Esophagus mucosa (tissue), 1 donor: ENCODE data around the gene PRDM16. TPM values are rescaled to one million over a fixed set of nuclear protein-coding genes. Genes with fewer than 3 reads are reported as not detected.
"Not testable (repeated sequence)": the region's sequence is repeated elsewhere in the genome, so short reads cannot be mapped to it uniquely, and the experiment has no call there.

Experiments
- ATAC-seq: fragments of 200-7000 bp; cut with Tn5 transposase; one replicate; pipeline ENCODE4 v1.9.1; 2020
- total RNA-seq: library from RNA; stranded (reverse); gene quantifications from one replicate; pipeline ENCODE4 v1.2.4, GENCODE V29; 2023
- donor health status: DM: yes; HTN: yes; CAD: no.

The PRDM16 gene
- total RNA-seq, 1 donor from 2014 or later: 0.44 TPM

DNA sequence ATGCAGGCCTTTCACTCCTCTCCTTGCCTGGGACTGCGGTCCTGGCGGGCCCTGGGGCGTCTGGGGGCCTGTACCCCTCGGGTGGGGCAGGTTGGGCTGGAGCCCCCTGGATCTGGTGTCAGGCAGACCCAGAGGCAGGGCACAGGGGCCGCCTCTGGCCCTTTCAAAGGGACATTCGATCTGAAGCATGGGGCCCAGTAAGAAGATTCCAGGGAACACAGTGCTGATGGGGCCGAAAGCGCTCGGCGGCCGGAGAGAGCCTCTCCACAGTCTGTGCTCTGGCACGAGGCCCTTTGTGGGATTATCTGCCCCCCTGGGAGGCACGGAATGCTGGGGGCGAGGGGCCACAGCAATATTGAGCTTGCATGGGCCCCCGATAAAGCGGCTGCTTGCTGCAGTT, 15.2 kb downstream of the PRDM16 start:
- no peak for ATAC-seq

DNA sequence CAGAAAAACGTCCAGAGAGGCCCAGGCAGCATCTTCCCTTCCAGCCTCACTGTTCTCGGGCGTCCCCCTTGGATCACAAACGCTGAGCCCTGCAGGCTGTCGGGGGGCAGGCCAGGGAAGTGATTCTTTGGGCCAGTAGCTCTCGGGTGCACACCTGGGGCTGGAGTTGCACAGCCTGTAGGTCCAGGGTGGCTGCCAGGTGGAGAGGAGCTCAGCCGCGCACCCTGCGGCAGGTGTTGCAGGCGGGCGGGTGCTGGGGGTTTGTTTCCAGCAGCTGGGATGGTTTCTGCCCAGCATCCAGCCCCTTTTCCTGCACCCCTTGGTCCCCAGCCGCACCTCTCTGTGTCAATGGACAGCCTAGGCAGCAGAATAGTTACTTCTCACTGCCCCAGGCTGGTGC, 15.7 kb downstream of the PRDM16 start:
- ATAC-seq: no peak

DNA sequence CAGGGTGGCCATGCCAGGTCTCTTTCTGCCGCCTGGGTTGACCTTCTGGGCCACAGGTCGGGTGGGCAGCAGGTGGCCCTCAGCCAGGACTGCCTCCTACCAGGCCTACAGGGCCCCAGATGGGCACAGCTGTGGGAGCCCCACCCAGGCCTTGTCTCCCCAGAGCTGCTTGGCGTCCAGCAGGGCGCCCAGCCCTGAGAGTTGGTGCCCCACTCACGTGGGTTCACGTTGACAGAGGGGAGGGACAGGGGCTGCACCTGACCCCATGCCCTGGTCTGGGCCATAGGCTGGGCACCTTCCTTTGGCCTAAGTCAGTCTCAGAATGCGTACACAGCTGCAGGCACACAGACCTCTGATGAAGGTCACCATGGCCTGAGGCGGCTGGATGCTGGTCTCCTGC, 16.7 kb downstream of the PRDM16 start:
- ATAC-seq: no peak

DNA sequence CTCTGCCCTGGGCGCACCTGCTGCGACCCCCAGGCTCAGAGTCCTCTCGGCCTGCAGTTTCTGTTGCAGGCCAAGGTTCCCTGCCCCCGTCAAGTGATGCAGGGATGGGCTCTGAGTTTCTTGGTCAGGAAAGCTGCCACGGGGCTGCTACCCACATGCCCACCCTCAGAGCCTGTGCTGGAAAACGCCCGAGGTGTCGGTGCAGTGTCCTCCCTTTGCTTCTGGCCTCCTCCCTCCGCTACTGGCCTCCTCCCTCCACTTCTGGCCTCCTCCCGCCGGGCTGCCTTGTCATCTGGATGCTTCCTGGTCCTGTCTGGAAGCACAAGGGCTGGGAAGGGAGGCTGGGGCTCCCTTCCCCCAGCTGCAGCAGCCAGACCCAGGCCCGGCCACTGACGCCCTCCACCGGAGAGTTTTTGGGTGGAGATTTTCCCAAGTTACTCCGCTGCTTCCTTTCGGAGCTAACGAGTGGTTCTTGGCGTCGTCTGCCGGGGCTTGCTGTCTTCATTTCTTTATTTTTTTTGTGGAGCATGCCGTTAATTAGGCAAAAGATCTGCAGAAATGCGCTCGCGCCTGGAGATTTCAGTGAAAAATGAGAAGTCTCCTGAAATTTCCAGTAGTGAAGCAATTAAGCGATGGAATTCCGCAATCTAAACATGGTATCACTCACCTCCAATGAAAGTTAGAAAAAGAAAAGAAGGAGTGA, 17.4 kb downstream of the PRDM16 start:
- no peak for ATAC-seq

DNA sequence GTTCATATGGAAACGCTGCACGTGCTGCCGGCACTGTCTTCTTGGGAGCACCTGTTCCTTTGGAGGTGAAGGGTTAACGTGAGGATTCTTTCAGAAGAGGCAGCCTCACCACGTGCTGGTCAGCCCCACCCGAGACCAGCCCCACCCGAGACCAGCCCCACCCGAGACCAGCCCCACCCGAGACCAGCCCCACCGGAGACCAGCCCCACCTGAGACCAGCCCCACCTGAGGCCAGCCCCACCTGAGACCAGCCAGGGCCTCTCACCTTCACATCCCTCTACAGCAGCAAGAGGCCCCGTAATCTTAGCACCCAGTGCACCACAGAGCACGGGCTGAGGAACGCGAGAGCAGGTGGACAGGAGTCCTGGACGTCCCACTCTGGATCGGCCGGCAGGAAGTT, 18.0 kb downstream of the PRDM16 start:
- ATAC-seq: no peak

DNA sequence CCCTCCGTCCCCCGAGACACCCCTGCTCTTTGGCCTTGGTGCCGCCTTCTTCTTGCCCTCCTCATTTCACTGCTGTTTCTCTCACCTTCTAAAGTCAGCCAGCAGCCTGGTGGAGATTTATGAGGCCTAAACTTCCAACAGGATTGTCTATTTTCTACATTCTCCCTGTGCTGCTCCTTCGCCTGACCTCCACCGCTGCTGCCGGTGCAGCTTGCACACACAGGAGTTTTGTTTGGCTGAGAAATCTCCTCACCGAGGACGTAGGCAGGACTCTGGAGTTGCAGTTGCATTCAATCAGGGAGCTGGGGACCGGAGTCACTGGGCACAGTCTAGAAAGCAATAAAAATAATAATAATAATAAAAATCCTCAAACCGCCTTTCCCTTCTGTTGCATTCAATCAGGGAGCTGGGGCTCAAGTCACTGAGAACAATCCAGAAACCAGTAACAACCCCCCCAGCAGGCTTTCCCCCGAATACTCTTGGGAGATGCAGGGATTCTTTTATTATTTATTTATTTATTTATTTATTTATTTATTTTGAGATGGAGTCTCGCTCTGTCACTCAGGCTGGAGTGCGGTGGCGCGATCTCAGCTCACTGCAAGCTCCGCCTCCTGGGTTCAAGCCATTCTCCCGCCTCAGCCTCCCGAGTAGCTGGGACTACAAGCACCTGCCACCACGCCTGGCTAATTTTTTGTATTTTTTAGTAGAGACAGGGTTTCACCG, 19.1 kb downstream of the PRDM16 start:
- not testable (repeated sequence) for ATAC-seq

DNA sequence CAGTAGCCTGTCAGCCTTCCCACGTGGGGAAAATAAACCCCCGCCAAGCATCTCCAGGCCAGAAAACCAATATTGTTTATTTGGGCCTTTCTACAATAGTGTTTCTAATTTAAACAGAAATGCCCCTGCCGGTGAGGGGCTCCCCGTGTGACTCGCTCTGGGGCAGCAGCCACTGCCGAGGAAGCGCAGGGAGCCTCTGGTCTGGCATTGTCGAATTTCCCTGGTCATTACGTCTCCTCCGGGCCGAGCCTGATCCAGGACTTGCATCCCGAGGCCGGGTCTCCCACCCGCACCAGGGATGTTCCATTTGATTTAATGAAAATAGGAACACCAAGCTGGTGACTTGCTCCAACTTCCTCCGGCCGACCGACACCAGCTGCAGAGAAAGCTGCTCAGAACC, 20.5 kb downstream of the PRDM16 start:
- no peak for ATAC-seq

DNA sequence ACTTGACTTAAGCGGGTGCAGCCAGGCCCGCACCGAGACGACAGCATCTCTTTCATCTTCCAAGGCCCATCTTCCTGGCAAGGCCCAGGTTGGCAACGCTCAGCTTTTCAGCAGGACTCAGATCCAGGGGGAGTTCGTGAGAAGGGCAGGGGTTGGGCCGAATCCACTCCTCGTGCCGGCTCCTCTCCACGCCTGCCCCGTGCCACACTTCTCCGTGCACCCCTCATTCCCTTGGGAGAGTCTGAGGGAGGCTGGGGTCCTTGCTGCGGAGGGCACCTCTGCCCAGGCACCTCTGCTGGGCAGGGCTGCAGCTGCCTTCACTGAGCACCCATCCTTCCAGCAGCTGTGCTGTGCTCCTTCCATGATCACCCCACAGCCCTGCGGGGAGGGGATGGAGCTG, 22.3 kb downstream of the PRDM16 start:
- ATAC-seq: no peak

DNA sequence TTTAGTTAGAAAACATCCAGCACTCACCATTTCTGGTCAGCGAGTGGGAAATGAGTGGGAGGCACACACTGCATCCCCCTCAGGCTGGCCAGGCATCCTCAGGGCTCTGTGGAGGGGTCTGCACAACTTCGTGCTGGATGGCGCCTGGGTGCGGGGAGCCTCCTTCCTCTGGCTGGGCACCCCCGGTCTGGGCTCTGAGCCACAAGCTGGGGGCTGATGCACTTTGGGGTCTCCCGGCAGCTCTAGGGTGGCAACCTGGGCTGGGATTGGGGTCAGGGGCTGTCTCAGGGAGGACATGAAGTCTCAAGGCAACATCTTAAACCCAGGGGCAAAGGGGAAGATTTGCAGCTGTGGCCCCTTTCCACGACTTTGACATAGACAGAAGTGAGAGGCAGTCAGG, 23.5 kb downstream of the PRDM16 start:
- ATAC-seq: no peak

DNA sequence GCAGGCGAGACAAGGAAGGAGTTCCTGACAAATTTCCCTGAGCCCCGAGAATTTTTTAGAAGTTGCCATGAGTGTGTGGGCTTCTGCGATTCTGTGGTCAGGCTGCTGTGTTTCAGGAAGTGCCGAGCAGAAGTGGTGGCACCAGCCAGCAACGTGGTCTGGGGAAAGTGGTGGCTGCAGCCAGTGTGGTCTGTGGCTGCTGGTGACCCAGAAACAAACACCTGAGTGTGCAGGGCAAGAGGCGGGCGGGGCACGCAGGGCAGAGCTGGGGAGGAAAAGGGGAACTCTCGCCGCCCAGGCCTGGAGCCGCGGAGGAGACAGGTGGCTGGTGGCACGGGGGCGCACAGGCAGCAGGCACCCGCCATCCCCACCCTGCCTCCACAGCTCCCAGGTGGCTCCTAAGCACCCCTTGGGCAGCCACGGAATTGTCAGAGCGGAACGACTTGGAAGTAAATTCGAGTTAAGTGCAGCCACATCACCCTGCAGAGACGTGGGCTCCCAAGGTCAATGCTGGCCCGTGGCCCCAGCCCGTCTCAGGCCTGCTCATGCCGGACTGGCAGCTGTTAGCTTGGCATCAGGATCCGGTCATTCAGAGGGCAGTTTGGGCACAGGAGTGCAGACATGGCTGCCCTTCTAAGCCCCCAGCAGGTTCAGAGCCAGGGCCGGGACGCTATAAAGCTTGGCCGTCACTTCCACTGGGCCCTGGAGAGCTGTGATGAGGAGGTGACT, 25.1 kb downstream of the PRDM16 start:
- no peak for ATAC-seq

DNA sequence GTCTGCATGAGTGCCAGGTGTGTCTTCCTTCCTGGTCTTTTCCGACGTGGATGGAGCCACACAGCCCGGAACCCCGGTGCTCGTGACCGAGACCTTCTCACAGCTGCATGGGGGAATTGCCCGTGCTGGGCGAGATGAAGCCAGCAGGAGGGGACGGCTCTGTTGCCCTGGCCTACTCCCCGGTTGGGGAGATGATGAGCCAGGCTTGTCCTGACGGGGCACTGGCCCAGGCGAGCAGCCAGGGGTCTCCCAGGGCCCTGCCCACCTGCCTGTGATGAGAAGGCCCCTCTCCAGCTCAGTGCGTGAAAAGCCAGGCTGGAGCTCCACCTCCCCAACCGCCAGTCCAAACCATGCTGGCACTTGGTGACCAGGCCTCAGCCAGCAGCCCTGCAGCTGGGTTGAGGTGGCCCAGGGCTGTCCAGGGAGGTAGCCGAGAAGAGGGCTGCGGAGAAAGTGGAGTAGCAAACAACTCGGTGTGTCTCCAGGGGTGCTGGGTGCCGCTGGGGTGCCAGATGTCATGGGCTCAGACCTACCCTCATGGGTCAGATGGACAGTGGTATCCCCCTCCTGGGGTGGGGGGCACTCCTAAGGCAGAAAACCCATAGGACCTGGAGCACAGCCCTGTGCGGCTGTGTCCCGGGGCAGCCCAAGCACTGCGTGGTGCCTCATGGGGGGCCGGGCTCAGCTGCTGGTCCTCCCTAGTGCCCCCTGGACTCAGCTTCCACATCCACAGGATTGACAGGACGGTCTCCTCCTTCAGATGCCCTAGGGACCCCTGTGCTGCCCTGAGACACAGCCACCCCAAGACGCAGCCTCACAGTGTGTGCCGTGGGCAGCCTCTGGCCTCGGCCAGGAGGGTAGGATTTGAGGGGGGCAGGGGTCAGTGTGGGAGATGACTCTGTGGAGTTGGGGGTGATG, 26.1 kb downstream of the PRDM16 start:
- ATAC-seq: no peak

DNA sequence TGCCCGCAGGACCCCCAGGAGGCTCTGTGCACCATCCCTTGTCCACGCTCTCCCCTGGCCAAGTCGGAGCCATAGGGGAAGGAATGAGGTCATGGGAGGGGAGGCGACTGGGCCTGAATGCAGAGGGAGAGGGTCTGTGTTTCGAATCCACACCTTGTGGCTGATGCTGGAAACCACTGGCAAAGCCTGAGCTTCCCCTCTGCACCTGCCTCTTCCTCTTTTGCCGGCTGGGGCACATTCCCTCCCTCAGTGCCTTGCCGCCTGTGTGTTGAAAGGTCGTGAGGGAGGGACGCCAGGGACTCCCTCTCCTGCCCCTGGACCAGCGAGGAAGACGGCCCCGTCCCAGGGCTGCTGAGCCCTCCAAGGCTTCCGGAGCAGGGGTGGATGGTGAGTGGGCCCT, 27.3 kb downstream of the PRDM16 start:
- no peak for ATAC-seq

DNA sequence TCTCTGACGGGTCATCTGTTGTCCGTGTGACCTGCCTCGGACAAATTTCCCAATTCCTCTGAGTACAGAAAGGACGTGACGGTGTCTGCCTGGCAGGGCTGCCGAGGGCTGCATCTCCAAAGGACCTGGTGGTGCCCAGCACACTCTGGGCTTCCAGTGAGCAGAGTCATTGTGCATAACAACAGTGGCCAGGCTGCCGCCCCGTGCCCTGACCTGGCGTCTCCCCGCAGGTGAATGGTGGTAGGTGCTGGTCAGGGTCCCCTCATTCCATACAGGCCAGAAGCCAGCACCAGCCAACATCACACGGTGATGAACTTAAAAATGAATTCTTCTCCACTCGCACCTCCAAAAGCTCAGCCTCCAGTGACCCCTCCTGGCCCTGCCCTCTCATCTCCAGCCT, 28.2 kb downstream of the PRDM16 start:
- no peak for ATAC-seq

DNA sequence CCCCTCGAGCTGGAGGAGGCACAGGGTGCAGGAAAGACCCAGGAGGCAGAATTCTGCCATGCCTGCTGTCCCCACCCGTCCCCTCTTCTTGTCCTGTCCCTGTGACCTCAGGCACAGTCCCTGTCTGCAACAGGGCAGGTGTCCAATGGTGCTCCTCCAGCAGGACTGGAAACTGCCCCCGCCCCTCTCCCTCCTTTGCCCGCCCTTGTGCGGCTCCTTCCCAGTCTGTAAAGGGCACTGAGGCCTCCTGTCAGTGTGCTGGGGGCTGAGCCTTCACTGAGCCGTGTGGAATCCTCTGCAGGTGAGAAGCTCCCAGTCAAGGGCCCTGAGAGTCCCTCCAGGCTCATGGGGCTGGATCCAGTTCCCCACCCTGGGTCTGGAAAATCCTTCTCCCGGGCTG, 28.9 kb downstream of the PRDM16 start:
- no peak for ATAC-seq

DNA sequence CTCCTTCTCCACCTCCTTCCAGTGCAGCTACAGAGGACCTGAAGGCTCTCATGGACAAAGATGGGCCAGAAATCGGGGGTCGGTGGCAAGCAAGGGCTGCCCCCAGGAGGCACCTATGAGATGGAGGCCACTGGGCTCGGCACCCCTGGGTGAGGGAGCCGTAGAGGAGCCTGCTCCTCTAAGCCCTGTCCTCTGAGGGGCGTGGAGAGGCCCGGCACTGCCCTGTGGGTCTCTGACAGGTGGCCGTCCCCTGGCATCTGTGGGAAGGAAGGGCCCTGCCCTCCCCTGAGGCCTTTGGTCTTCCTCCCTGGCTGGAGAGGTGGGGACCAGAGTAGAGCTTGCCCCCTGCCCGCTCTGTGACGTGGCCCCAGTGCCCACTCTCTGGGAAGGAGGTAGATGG, 30.9 kb downstream of the PRDM16 start:
- no peak for ATAC-seq

DNA sequence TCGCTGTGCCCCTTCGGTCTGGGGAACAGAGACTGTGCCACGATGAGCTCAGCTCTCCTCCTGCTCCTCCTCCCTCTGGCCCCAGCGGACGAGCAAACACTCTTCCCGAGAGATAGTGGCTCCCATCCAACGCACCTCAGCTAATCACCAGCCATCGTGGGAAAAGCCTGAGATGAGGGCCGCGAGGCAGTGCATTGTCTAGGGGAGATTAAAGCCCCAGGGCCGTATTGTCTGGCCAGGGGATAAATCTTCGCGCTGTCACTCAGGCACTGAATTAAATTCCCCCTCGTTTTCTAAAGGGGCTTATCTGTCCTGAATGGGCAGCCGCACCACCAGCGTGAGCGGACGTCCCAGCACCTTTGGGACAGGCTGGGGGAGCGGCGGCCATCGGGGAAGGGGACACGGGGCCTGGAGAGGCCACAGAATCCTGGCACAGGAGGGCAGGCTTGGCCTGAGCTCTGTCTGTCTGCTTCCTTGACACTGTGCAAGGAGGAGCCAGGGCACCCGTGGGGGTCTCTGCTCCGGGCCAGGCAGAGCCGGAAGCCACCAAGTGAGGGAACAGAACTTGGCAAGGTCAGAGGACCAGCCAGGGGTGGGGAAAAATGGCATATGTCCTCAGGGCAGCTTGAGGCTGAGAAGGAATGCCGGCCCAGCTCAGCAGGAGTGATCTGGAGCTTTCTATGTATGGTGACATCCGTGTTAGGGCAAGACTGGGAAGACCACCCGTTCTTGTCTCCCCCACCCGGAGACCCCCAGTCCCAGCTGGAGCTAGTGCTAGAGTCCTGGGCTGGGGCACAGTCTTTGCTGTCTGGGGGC, 32.3 kb downstream of the PRDM16 start:
- no peak for ATAC-seq

DNA sequence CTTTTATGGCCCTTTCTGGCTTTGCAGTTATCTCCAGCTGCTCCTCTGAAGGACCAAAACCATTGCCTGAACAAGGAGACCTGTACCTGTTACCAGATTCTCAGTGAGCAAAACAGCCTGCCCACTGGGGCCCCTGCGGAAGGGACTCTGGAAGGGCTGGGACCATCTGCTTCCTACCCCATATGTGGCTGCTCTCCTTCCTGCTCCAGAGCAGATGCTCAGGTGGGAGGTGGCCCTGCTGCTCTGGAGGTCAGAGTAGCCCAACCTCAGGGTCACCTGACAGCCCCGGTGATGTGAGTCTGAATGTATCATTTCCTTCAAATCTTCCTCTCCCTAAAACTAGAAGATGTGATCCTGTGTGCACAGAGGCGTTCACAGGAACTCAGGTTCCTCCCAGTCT, 33.6 kb downstream of the PRDM16 start:
- no peak for ATAC-seq

DNA sequence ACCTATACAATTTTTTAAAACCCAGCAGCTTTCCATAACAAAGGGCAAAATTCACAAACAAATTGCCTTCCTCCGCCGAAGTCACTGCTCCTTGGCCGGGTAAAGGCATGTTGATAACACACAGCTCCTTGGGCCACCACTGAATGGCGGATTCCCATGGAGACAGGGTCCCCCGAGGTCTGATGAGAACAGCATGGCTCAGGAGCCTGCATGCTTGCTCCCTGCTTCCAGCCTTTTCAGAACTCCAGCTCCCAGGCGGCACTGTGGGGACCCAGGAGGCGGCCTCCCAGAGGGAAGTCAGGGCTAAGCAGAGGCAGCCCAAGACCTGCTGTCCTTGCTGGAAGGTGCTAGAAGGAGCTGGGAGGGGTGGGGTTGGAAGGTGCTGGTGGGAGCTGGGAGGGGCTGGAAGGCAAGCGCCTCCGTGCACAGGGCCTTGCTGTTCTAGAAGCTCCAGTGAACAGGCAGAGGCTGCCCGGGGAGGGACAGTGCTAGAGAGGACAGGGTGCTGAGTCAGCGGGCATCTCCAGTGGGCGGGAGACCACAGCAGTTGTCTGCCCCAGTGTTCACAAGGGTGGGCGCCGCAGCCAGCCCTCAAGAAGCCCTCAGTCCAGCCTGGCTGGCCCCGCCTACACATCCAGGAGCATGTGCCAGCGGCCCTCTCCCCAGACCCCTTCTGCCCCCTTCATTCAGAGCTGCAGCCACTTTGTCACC, 35.1 kb downstream of the PRDM16 start:
- ATAC-seq: no peak

DNA sequence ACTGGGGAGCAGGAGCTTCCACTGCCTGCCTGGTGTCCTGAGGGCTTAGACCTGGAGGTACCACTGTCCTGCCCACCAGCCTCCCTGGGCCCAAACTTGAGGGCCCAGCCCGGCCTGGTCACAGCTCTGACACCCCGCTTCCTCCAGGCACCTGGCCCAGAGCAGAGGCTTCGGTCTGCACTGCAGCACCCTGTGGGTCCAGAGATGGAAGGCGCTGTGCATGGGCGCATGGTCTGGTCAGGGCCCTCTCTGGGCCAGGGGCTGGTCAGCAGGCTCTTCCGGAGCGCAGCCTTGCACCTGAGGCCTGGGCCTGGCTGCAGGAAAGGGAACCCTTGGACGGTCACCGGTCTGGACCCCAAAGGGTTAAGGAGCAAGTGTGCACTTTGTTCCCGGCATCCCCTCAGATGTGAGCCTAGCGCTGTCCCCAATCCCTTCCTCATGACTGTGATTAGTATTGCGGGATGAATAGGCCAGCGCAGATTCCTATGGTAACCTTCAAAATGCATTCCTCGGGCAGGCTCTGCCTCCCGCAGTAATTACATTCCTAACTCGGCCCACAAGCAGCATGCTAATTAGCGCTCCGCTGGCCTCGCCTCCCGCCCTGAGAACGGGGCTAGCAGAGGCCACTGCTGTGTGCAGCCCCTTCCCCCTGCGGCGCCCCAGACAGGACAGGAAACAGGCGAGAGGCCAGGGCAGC, 36.3 kb downstream of the PRDM16 start:
- no peak for ATAC-seq

DNA sequence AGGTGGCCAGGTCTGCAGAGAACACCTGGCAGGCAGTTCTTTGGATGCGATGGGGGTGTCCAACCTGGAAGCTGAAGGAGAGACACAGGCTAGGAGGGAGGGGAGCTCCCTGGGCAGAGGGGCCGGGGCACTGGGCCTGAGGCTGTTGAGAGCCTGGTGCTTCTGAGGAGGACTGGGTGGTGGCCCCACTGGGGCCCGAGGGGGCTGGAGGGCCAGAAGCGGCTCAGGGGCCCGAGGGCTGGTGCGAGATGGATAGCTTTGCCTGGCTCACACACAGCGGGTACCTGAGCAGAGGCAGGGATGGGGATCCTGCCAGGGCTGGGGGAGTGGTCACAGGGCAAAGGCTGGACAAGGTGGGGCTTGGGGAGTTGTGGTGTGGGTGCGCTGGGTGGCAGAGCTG, 37.2 kb downstream of the PRDM16 start:
- ATAC-seq: no peak

DNA sequence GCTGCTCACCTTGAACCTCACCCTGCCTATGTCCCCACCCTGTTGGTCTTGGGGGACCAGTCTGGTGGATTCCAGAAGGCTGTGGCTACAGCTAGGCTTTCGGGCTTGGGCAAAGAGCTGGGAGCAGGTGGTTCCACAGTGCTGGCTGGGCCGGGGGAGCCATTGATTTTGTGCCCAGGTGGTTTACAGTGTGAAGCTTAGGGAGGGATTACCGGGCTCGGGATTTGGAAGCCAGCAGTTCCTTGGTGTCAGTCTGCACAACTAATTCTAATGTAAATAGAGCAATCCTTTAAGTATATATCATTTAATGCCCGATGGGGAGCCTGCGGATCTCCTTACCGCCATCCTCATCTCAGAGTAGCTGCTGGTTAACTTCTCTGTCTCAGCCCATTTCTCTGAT, 38.2 kb downstream of the PRDM16 start:
- no peak for ATAC-seq
